ENCODE data around the gene GLYR1.

GRCh38 chr16:4783251-4783950, 63.7 kb downstream of the GLYR1 start:
- TF ChIP-seq POLR2A (IDR thresholded peaks at IDR 0.05) (no peak), CTCF (IDR thresholded peaks at IDR 0.05) (no peak)

Data from Peyer's patch (tissue), 4 donors.